Upper lobe of left lung (tissue), 6 donors: ENCODE data around the gene ZFAND4. TPM values are rescaled to one million over a fixed set of nuclear protein-coding genes. Genes with fewer than 3 reads are reported as not detected.

ENCODE experiments used
- ATAC-seq, 2 donors: fragments of 200-7000 bp; cut with Tn5 transposase; one replicate each; pipeline ENCODE4 v1.9.1; 2022; ENCODE audit warnings: mild to moderate bottlenecking in 2 of 2, moderate library complexity in 2 of 2; ENCODE audit not compliant: low FRiP score in 2 of 2
- DNase-seq, 2 donors: peaks; one replicate each; pipeline ENCODE4 v3.0.0-alpha.2; 2019 to 2020
- H3K27ac ChIP-seq, 4 donors: fragments of 200-600 bp; sonication (generic); one replicate each; pipeline ENCODE4 v1.5.1; 2016 to 2019
- H3K27me3 ChIP-seq, 4 donors: fragments of 200-600 bp; sonication (generic); one replicate each; pipeline ENCODE4 v1.5.1; 2017 to 2019
- H3K36me3 ChIP-seq, 4 donors: fragments of 200-600 bp; sonication (generic); one replicate each; pipeline ENCODE4 v1.5.1; 2016 to 2019
- H3K4me1 ChIP-seq, 4 donors: fragments of 200-600 bp; sonication (generic); one replicate each; pipeline ENCODE4 v1.5.1; 2018 to 2019
- H3K4me3 ChIP-seq, 4 donors: fragments of 200-600 bp; sonication (generic); one replicate each; pipeline ENCODE4 v1.5.1; 2017 to 2019; ENCODE audit warnings: mild to moderate bottlenecking in 2 of 4, moderate library complexity in 1 of 4
- H3K9me3 ChIP-seq, 4 donors: fragments of 200-600 bp; sonication (generic); one replicate each; pipeline ENCODE4 v1.5.1; 2018 to 2019
- EP300 ChIP-seq, 4 donors: sonication (generic); formaldehyde crosslinking; IDR thresholded peaks; one replicate each; pipeline ENCODE4 v1.5.1; 2017; ENCODE audit warnings: antibody characterized with exemption in 4 of 4, control low read depth in 2 of 4
- POLR2A ChIP-seq, 4 donors: fragments of 450-650 bp; IDR thresholded peaks; one replicate each; pipeline ENCODE4 v1.5.1; 2016 to 2017; ENCODE audit warnings: antibody characterized with exemption in 4 of 4, mild to moderate bottlenecking in 2 of 4
- POLR2AphosphoS5 ChIP-seq, 2 donors: sonication (generic); formaldehyde crosslinking; IDR thresholded peaks; one replicate each; pipeline ENCODE4 v1.5.1; 2017; ENCODE audit warnings: antibody characterized with exemption in 2 of 2
- WGBS, 2 donors: methylation state at CpG; one replicate each; pipeline ENCODE4 v1.1.5; 2017 to 2018; 5-methylcytosine and 5-hydroxymethylcytosine counted together
- total RNA-seq, 6 donors: library from RNA; depleted of rRNA in 4 of 6; stranded (reverse); fragments of >200 nt in 4 of 6; gene quantifications; one replicate each; pipeline versions ENCODE4 v1.1.0 to v1.2.1, GENCODE V29; 2016 to 2021
- TF ChIP-seq, protein P1 (sequence below), 6 experiments: fragments of 450-650 bp in 4 of 6; fragments of 200-600 bp in 2 of 6; sonication (generic) in 2 of 6; IDR thresholded peaks; one replicate each; pipeline ENCODE4 v1.5.1; 2016 to 2019; ENCODE audit warnings: antibody characterized with exemption in 6 of 6
- donor health status: DM: no; HTN: no; CAD: no; lungs with moderate emphysema.
- donor health status: DM: no; HTN: yes; CAD: no; lungs with severe emphysema.

Gene ZFAND4
- total RNA-seq, 6 donors from 2014 or later = 13.9 to 38.8 (median 18.7) TPM

DNA sequence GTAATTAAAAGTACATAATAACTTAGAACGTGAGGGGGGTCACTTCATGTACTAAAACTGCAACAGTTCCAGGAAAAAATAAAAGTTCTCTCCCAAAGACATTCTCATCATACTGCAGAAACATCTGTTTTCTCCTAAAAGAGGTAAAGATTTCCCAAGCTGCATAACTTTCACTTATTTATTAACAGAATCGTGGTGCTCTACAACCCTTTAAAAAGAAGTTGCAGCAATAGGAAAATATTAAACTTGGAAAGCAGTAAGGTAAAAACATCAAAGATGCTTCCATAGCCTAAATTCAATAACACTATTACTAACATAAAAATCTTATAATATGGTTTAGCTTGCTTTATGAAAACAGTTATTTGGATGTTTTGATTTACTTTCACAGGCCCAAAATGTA, 23.3 kb downstream of the ZFAND4 start:
- ATAC-seq = no peak
- H3K4me1 ChIP-seq = peaks cover 0 to 3% (median 0%) of the 10 kb centered on the region in 4 donors
- WGBS, 2 donors = 68 to 82% methylated on average over 2 of the region's 2 CpGs
- no peaks in the 10 kb centered on the region for H3K27me3 ChIP-seq
- DNase-seq = no peak
- no peak overlapping the region for H3K27ac ChIP-seq
- no peak overlapping the region for H3K4me3 ChIP-seq
- peaks cover 0 to 34% (median 6%) of the 10 kb centered on the region in 4 donors for H3K36me3 ChIP-seq
- H3K9me3 ChIP-seq = no peaks in the 10 kb centered on the region
- TF ChIP-seq POLR2AphosphoS5 (IDR thresholded peaks at IDR 0.05) = no peak
- no peak for TF ChIP-seq EP300 (IDR thresholded peaks at IDR 0.05)
- TF ChIP-seq, protein P1, sequence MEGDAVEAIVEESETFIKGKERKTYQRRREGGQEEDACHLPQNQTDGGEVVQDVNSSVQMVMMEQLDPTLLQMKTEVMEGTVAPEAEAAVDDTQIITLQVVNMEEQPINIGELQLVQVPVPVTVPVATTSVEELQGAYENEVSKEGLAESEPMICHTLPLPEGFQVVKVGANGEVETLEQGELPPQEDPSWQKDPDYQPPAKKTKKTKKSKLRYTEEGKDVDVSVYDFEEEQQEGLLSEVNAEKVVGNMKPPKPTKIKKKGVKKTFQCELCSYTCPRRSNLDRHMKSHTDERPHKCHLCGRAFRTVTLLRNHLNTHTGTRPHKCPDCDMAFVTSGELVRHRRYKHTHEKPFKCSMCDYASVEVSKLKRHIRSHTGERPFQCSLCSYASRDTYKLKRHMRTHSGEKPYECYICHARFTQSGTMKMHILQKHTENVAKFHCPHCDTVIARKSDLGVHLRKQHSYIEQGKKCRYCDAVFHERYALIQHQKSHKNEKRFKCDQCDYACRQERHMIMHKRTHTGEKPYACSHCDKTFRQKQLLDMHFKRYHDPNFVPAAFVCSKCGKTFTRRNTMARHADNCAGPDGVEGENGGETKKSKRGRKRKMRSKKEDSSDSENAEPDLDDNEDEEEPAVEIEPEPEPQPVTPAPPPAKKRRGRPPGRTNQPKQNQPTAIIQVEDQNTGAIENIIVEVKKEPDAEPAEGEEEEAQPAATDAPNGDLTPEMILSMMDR (IDR thresholded peaks at IDR 0.05) = no peak

DNA sequence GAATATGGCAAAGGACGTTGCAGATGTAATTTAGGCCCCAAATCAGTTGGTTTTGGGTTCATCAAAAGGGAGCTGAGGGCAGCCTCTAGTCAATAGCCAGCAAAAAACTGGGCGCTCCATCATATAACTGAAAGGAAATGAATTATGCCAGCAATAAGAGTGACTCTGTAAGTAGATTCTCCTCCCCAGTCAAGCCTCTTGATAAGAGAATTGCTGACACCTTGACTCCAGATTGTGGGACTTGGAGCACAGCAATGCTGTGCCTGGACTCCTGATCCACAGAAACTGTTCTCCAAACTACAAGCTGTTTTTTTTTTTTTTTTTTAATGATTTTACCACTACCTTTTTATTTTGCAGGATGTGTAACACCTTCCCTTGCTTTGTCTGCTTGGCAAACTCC, 25.5 kb downstream of the ZFAND4 start:
- no peak overlapping the region for H3K4me3 ChIP-seq
- WGBS, 2 donors = 89 to 95% methylated on average over 2 of the region's 2 CpGs
- no peaks in the 10 kb centered on the region for H3K9me3 ChIP-seq

DNA sequence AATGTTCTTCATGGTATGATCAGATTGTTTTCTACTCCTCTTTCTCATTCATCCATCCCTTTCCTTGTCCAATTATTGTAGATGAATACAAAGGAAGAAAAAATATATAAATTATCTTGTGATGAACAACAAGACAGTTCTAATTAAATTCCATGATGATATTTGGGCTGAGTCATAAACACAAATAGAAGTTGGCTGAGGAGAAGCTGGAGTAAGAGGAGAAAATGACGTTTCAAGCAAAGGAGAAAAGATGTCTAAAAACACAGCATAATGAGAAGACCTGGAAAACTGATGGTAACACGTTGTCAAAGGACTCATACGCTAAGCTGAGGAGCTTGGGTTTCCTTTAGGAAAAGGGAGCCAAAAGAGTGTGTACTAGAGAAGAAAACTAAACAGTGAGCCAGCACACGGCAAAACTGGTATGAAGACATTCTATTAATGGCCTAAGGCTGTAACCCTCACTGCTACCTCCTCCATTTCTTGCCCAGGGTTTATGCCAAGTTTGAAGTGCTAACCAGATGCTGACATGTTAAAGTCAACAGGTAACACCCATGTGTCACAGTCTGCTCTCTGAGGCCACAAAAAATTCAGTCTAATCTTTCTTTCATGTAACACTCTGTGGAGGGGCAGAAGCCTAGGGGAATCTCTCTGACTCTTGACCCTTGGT, 26.1 kb downstream of the ZFAND4 start:
- ATAC-seq (no peak), DNase-seq (no peak)
- 76 to 80% methylated on average over 4 of the region's 4 CpGs for WGBS, 2 donors
- no peaks in the 10 kb centered on the region for H3K9me3 ChIP-seq
- TF ChIP-seq POLR2A (IDR thresholded peaks at IDR 0.05) (no peak), EP300 (IDR thresholded peaks at IDR 0.05) (no peak)
- H3K4me3 ChIP-seq = no peak overlapping the region
- H3K36me3 ChIP-seq = peaks cover 0 to 31% (median 6%) of the 10 kb centered on the region in 4 donors
- H3K4me1 ChIP-seq = no peaks in the 10 kb centered on the region
- no peaks in the 10 kb centered on the region for H3K27me3 ChIP-seq
- H3K27ac ChIP-seq = no peak overlapping the region

More for the DNA sequence above, 25.5 kb downstream of the ZFAND4 start:
- no peaks in the 10 kb centered on the region for H3K4me1 ChIP-seq
- DNase-seq (no peak), ATAC-seq (no peak)
- H3K36me3 ChIP-seq = peaks cover 0 to 34% (median 6%) of the 10 kb centered on the region in 4 donors
- no peaks in the 10 kb centered on the region for H3K27me3 ChIP-seq
- TF ChIP-seq POLR2A (IDR thresholded peaks at IDR 0.05) (no peak), EP300 (IDR thresholded peaks at IDR 0.05) (no peak), POLR2AphosphoS5 (IDR thresholded peaks at IDR 0.05) (no peak)
- TF ChIP-seq, protein P1 (IDR thresholded peaks at IDR 0.05) = no peak
- H3K27ac ChIP-seq = no peak overlapping the region

DNA sequence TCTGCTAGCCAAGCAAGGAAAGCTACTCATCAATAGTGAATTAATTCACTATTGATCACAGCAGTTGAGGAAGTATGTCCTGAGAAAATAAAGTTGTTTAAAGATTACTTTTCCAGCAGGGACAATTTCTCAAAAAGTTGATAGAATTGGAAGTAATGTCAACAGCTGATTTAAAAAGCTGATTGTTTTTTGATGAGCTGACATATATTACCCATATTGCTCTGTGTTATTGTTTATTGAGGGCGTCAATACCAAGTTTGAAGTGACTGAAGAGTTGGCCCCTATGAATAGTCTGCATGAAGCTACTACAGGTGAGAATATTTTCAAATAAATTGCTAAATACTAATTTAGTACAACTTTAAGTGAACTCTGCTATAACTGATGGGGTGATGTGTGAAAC, 28.0 kb downstream of the ZFAND4 start:
- no peaks in the 10 kb centered on the region for H3K4me1 ChIP-seq
- H3K9me3 ChIP-seq = no peaks in the 10 kb centered on the region
- H3K27me3 ChIP-seq = no peaks in the 10 kb centered on the region
- ATAC-seq = no peak
- TF ChIP-seq POLR2A (IDR thresholded peaks at IDR 0.05) = no peak
- TF ChIP-seq, protein P1 (IDR thresholded peaks at IDR 0.05) = no peak
- no peak for TF ChIP-seq POLR2AphosphoS5 (IDR thresholded peaks at IDR 0.05)
- no peak for DNase-seq
- H3K27ac ChIP-seq = no peak overlapping the region
- no peak overlapping the region for H3K4me3 ChIP-seq
- 93 to 97% methylated on average over 1 of the region's 1 CpG for WGBS, 2 donors
- H3K36me3 ChIP-seq = peaks cover 0 to 26% (median 6%) of the 10 kb centered on the region in 4 donors

DNA sequence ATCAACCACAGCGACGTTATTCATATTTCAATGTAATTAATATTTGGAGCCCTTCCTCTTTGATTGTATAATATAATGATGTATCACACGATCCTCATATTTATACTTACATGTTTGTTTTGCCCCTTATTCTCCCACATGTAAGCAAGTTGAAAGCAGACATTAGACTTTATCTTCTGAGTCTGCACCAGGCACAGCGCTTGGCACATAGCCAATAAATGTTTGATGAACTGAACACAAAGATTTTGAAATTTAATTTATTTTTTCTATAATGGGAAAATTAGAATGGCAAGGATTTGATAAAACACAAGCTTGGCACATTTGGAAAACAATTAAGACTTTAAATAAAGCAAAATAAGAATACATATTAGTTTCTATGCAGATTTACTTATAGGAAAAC, 31.6 kb downstream of the ZFAND4 start:
- ATAC-seq (no peak), DNase-seq (no peak)
- no peaks in the 10 kb centered on the region for H3K27me3 ChIP-seq
- WGBS, 2 donors = 91 to 93% methylated on average over 4 of the region's 4 CpGs
- no peak overlapping the region for H3K4me3 ChIP-seq
- no peak overlapping the region for H3K27ac ChIP-seq
- H3K36me3 ChIP-seq = peaks cover 0 to 16% (median 0%) of the 10 kb centered on the region in 4 donors
- H3K9me3 ChIP-seq = no peaks in the 10 kb centered on the region
- H3K4me1 ChIP-seq = no peaks in the 10 kb centered on the region
- no peak for TF ChIP-seq POLR2AphosphoS5 (IDR thresholded peaks at IDR 0.05)
- TF ChIP-seq POLR2A (IDR thresholded peaks at IDR 0.05) = no peak
- TF ChIP-seq, protein P1 (IDR thresholded peaks at IDR 0.05) = no peak
- TF ChIP-seq EP300 (IDR thresholded peaks at IDR 0.05) = no peak
